Hepatocyte (in vitro differentiated cells): ENCODE measurements around the gene C16orf87.

Experiments
- CTCF ChIP-seq: fragments of 200-600 bp; sonication (generic); IDR thresholded peaks from 2 replicates; pipeline ENCODE4 v1.5.1; 2016; ENCODE audit warnings: antibody characterized with exemption, mild to moderate bottlenecking; ENCODE audit not compliant: poor library complexity
- EZH2phosphoT487 ChIP-seq: fragments of 200-600 bp; sonication (generic); IDR thresholded peaks from one replicate; pipeline ENCODE4 v1.6.1; 2018; ENCODE audit warnings: antibody characterized with exemption, mild to moderate bottlenecking, low read depth, moderate library complexity; ENCODE audit not compliant: unreplicated experiment, severe bottlenecking

- TF ChIP-seq CTCF, result no peak
- no peak for TF ChIP-seq EZH2phosphoT487
Observed at GRCh38 chr16:46797501-46797900, 33.5 kb downstream of the C16orf87 start.
